Testis (tissue), 3 donors: ENCODE measurements around the gene MRPL36. TPM values are rescaled to one million over a fixed set of nuclear protein-coding genes. Genes with fewer than 3 reads are reported as not detected.
"Not testable (repeated sequence)": the region's sequence is repeated elsewhere in the genome, so short reads cannot be mapped to it uniquely, and the experiment has no call there.

Source experiments
- DNase-seq: peaks from one replicate; pipeline ENCODE4 v3.0.0-alpha.2; 2019
- H3K27ac ChIP-seq, 2 donors: fragments of 200-600 bp; sonication (generic); one replicate each; pipeline ENCODE4 v1.5.1; 2019
- H3K27me3 ChIP-seq: fragments of 200-600 bp; sonication (generic); one replicate; pipeline ENCODE4 v1.5.1; 2019
- H3K36me3 ChIP-seq: fragments of 200-600 bp; sonication (generic); one replicate; pipeline ENCODE4 v1.5.1; 2017; ENCODE audit warnings: low read depth; ENCODE audit errors: missing control alignments
- H3K4me1 ChIP-seq: fragments of 200-600 bp; sonication (generic); one replicate; pipeline ENCODE4 v1.5.1; 2019
- H3K4me3 ChIP-seq, 2 donors: fragments of 200-600 bp; sonication (generic); one replicate each; pipeline ENCODE4 v1.5.1; 2017 to 2019
- H3K9me3 ChIP-seq: fragments of 200-600 bp; sonication (generic); one replicate; pipeline ENCODE4 v1.5.1; 2017
- POLR2A ChIP-seq: fragments of 450-650 bp; IDR thresholded peaks from one replicate; pipeline ENCODE4 v1.6.1; 2017; ENCODE audit warnings: antibody characterized with exemption, mild to moderate bottlenecking, moderate library complexity
- WGBS, 2 donors: methylation state at CpG; one replicate each; pipeline ENCODE4 v1.1.5; 2018; 5-methylcytosine and 5-hydroxymethylcytosine counted together
- intact Hi-C: fragments of 100-400 bp; cut with DNase I; formaldehyde crosslinking; loops from one replicate; pipeline ENCODE4 v1.15.1; 2023; ENCODE audit warnings: low total_unique reads
- polyA plus RNA-seq: library from polyadenylated mRNA; stranded (reverse); fragments of 350-450 nt; fragmentation: Illumina TruSeq; extraction: RNeasy Lipid Tissue Mini Kit (QIAGEN cat#74804); gene quantifications from one replicate; pipeline ENCODE4 v1.2.3, GENCODE V29; 2014; ENCODE audit warnings: low read depth, low replicate concordance; ENCODE audit not compliant: insufficient read depth
- total RNA-seq, 2 donors: library from RNA; depleted of rRNA; stranded (reverse); fragments of >200 nt; gene quantifications; one replicate each; pipeline ENCODE4 v1.2.3, GENCODE V29; 2016
- TF ChIP-seq, protein P1 (sequence below), 3 experiments: fragments of 450-650 bp in 2 of 3; fragments of 200-600 bp in 1 of 3; sonication (generic) in 1 of 3; IDR thresholded peaks; one replicate each; pipeline ENCODE4 v1.5.1; 2016 to 2019; ENCODE audit warnings: antibody characterized with exemption in 3 of 3, mild to moderate bottlenecking in 2 of 3, moderate library complexity in 1 of 3

Gene MRPL36
- total and polyA plus RNA-seq, 3 donors from 2014 or later = 60.8 to 164 (median 101) TPM

- DNase-seq = no peak
- WGBS, 2 donors = 88 to 95% methylated on average over 5 of the region's 5 CpGs
- TF ChIP-seq POLR2A = no peak
- TF ChIP-seq, protein P1, sequence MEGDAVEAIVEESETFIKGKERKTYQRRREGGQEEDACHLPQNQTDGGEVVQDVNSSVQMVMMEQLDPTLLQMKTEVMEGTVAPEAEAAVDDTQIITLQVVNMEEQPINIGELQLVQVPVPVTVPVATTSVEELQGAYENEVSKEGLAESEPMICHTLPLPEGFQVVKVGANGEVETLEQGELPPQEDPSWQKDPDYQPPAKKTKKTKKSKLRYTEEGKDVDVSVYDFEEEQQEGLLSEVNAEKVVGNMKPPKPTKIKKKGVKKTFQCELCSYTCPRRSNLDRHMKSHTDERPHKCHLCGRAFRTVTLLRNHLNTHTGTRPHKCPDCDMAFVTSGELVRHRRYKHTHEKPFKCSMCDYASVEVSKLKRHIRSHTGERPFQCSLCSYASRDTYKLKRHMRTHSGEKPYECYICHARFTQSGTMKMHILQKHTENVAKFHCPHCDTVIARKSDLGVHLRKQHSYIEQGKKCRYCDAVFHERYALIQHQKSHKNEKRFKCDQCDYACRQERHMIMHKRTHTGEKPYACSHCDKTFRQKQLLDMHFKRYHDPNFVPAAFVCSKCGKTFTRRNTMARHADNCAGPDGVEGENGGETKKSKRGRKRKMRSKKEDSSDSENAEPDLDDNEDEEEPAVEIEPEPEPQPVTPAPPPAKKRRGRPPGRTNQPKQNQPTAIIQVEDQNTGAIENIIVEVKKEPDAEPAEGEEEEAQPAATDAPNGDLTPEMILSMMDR (IDR thresholded peaks at IDR 0.05) = no peak
- Histone ChIP-seq H3K9me3 (no peaks in the 10 kb centered on the region), H3K27me3 (no peaks in the 10 kb centered on the region), H3K4me3 (no peak overlapping the region), H3K27ac (no peak overlapping the region), H3K36me3 (no peaks in the 10 kb centered on the region), H3K4me1 (no peaks in the 10 kb centered on the region)
- intact Hi-C loops = no loop called here
Measured at GRCh38 chr5:1818784-1819183, 19.1 kb upstream of the MRPL36 start.

GRCh38 chr5:1817261-1818043 lies 17.8 kb upstream of the MRPL36 start:
- intact Hi-C loops = no loop called here
- H3K9me3 ChIP-seq = no peaks in the 10 kb centered on the region
- H3K4me3 ChIP-seq = no peak overlapping the region
- DNase-seq = no peak
- H3K27me3 ChIP-seq = no peaks in the 10 kb centered on the region
- no peaks in the 10 kb centered on the region for H3K4me1 ChIP-seq
- no peaks in the 10 kb centered on the region for H3K36me3 ChIP-seq
- TF ChIP-seq, protein P1 (IDR thresholded peaks at IDR 0.05) = no peak
- TF ChIP-seq POLR2A = no peak
- WGBS, 2 donors = 82 to 92% methylated on average over 15 of the region's 15 CpGs
- H3K27ac ChIP-seq = no peak overlapping the region

DNA sequence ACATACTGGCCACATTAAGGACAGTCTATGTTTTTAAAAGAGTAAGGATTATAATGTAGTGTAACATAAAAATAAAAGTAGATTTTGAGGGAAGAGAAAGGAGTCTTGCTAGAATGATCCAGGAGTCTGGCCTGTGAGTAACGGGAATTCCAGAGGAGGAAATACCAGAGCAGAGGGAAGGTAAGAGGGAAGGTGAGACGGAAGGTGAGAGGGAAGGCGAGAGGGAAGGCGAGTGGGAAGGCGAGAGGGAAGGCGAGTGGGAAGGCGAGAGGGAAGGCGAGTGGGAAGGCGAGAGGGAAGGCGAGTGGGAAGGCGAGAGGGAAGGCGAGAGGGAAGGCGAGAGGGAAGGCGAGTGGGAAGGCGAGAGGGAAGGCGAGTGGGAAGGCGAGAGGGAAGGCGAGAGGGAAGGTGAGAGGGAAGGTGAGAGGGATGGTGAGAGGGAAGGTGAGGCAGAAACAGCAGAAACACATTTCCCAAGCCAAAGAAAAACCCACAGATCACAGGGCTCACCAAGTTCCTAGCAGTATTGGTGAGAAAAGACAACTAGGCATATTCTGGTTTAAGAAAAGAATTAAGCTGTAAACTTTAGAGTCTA lies 17.0 kb upstream of the MRPL36 start:
- intact Hi-C loops, H3K27me3 ChIP-seq, H3K27ac ChIP-seq, H3K4me1 ChIP-seq, DNase-seq, H3K4me3 ChIP-seq, H3K9me3 ChIP-seq, H3K36me3 ChIP-seq: not testable (repeated sequence)
- WGBS, 2 donors = 93 to 97% methylated on average over 18 of the region's 18 CpGs

DNA sequence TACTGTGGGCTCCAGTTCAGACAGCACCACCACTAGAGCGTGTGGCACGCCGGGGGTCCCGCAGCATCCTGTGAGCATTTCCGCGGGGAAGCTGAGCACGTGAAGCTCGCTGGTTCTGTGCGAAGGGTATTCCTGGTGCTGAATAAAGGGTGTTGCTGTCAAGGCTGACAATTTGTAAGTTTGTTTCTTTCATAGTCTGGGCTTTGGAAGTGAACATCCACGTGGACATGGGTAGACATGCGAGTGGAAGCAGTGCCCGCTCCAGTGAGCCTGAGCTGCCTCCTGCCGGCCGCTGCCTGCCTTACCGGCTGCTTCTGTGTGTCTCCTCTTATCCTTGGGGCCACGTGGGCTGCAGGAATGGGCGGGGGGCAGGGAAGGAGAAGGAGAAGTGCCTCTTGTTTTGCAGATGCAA lies 16.2 kb upstream of the MRPL36 start:
- no peak for TF ChIP-seq POLR2A
- TF ChIP-seq, protein P1 (IDR thresholded peaks at IDR 0.05) = no peak
- intact Hi-C loops = no loop called here

DNA sequence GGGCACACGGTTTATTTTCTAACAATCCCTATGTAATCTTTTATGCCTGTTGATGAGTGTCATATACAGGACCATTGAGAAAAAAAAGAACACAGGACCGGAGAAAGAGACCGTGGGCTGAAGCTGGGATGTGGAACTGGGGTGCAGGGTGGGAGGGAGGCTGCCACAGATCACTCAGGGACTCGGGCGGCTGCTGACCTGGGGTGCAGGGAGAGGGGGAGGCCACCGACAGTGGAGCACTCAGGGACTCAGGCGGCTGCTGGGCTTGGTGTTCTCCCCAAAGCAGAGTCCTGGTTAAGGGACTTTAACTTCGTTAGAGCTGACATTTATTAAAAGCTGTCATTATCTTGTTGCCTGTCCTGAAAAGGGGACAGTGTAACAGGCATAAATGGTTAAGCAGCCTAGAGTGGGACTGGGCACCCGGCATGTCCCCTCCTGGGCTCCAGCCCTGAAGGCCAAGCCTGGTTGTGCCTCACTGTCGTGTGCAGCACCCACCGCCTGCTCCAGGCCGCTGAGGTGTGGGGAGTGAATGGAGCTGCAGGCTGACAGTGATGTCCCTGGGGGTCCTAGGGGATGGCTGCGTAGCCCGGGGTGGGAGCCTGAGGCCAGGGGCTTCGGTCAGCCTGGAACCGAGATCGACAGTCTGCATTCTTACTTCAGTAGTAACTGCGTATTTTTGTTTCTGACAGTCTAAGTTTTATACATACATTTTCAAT lies 15.6 kb upstream of the MRPL36 start:
- Histone ChIP-seq H3K27me3 (no peaks in the 10 kb centered on the region), H3K9me3 (no peaks in the 10 kb centered on the region), H3K36me3 (no peaks in the 10 kb centered on the region), H3K4me3 (no peak overlapping the region), H3K4me1 (no peaks in the 10 kb centered on the region), H3K27ac (no peak overlapping the region)
- TF ChIP-seq, protein P1 (IDR thresholded peaks at IDR 0.05) = no peak
- TF ChIP-seq POLR2A = no peak
- DNase-seq = no peak
- intact Hi-C loops = no loop called here
- WGBS, 2 donors = 93% methylated on average over 18 of the region's 18 CpGs

More for the DNA sequence above, 16.2 kb upstream of the MRPL36 start:
- Histone ChIP-seq H3K4me1 (no peaks in the 10 kb centered on the region), H3K4me3 (no peak overlapping the region), H3K27me3 (no peaks in the 10 kb centered on the region), H3K27ac (no peak overlapping the region), H3K9me3 (no peaks in the 10 kb centered on the region), H3K36me3 (no peaks in the 10 kb centered on the region)
- 79 to 86% methylated on average over 17 of the region's 17 CpGs for WGBS, 2 donors
- peak; percentile 59 for DNase-seq
